ENCODE measurements around the gene PARP4.
A peak's percentile ranks its signal among the peaks of the same experiment; 100 is the strongest.

Gene PARP4

GRCh38 chr13:24539500-24540165, 27.1 kb upstream of the PARP4 start:
- no peak for TF ChIP-seq CTCF (IDR thresholded peaks at IDR 0.05; ENCODE audit: control insufficient read depth, extremely low read depth, insufficient read depth)
- no peak for DNase-seq (ENCODE audit: low read depth)
- no peak overlapping the region for H3K4me3 ChIP-seq (ENCODE audit: low read depth, low read length)

- DNase-seq (ENCODE audit: low read depth): no peak
- TF ChIP-seq CTCF (IDR thresholded peaks at IDR 0.05; ENCODE audit: control insufficient read depth, extremely low read depth, insufficient read depth): no peak
- H3K4me3 ChIP-seq (ENCODE audit: low read depth, low read length): no peak overlapping the region
Measured at GRCh38 chr13:24529478-24529877, 16.9 kb upstream of the PARP4 start.

GRCh38 chr13:24528816-24529398, 16.3 kb upstream of the PARP4 start:
- no peak overlapping the region for H3K4me3 ChIP-seq (ENCODE audit: low read depth, low read length)
- no peak for TF ChIP-seq CTCF (IDR thresholded peaks at IDR 0.05; ENCODE audit: control insufficient read depth, extremely low read depth, insufficient read depth)
- DNase-seq (ENCODE audit: low read depth): no peak

GRCh38 chr13:24527266-24527775, 14.7 kb upstream of the PARP4 start:
- no peak for TF ChIP-seq CTCF (IDR thresholded peaks at IDR 0.05; ENCODE audit: control insufficient read depth, extremely low read depth, insufficient read depth)
- H3K4me3 ChIP-seq (ENCODE audit: low read depth, low read length): no peak overlapping the region
- no peak for DNase-seq (ENCODE audit: low read depth)

GRCh38 chr13:24520733-24521132, 8.2 kb upstream of the PARP4 start:
- TF ChIP-seq CTCF (IDR thresholded peaks at IDR 0.05; ENCODE audit: control insufficient read depth, extremely low read depth, insufficient read depth): no peak
- H3K4me3 ChIP-seq (ENCODE audit: low read depth, low read length): no peak overlapping the region
- DNase-seq (ENCODE audit: low read depth): no peak

- H3K4me3 ChIP-seq (ENCODE audit: low read depth, low read length): no peak overlapping the region
- no peak for DNase-seq (ENCODE audit: low read depth)
- TF ChIP-seq CTCF (IDR thresholded peaks at IDR 0.05; ENCODE audit: control insufficient read depth, extremely low read depth, insufficient read depth): no peak
Measured at GRCh38 chr13:24516919-24517318, 4.3 kb upstream of the PARP4 start.

- no peak for TF ChIP-seq CTCF (IDR thresholded peaks at IDR 0.05; ENCODE audit: control insufficient read depth, extremely low read depth, insufficient read depth)
- DNase-seq (ENCODE audit: low read depth): no peak
- peak overlapping the region; percentile 81 for H3K4me3 ChIP-seq (ENCODE audit: low read depth, low read length)
Measured at GRCh38 chr13:24512908-24513213, 283 bp upstream of the PARP4 start.

Measured in LNCaP clone FGC (cell line).